ENCODE data around the gene ADAT2.

ADAT2 gene

GRCh38 chr6:143405373-143406154 is 44.9 kb downstream of the ADAT2 start:
- Histone ChIP-seq H3K27ac (no peak overlapping the region), H3K4me3 (ENCODE audit: low read depth, low read length) (no peak overlapping the region), H3K9me3 (ENCODE audit: control insufficient read depth, low read length) (no peaks in the 10 kb centered on the region), H2AFZ (no peak overlapping the region), H3K27me3 (ENCODE audit: control insufficient read depth, insufficient read depth, low read length) (no peaks in the 10 kb centered on the region), H3K4me2 (ENCODE audit: low read length) (no peak overlapping the region), H3K4me1 (no peaks in the 10 kb centered on the region), H3K36me3 (ENCODE audit: control insufficient read depth, insufficient read depth, low read length) (no peaks in the 10 kb centered on the region), H3K79me2 (no peaks in the 10 kb centered on the region), H3K9ac (no peak overlapping the region)
- TF ChIP-seq CTCF (IDR thresholded peaks at IDR 0.05), result no peak

- no peak for TF ChIP-seq CTCF (IDR thresholded peaks at IDR 0.05)
- Histone ChIP-seq H3K4me3 (ENCODE audit: low read depth, low read length) (no peak overlapping the region), H3K9ac (no peak overlapping the region), H2AFZ (no peak overlapping the region), H3K4me1 (no peaks in the 10 kb centered on the region), H3K36me3 (ENCODE audit: control insufficient read depth, insufficient read depth, low read length) (no peaks in the 10 kb centered on the region), H3K79me2 (no peaks in the 10 kb centered on the region), H3K27me3 (ENCODE audit: control insufficient read depth, insufficient read depth, low read length) (no peaks in the 10 kb centered on the region), H3K4me2 (ENCODE audit: low read length) (no peak overlapping the region), H3K9me3 (ENCODE audit: control insufficient read depth, low read length) (no peaks in the 10 kb centered on the region), H3K27ac (no peak overlapping the region)
These were observed 47.7 kb downstream of the ADAT2 start for GRCh38 chr6:143402721-143403336.

DNA sequence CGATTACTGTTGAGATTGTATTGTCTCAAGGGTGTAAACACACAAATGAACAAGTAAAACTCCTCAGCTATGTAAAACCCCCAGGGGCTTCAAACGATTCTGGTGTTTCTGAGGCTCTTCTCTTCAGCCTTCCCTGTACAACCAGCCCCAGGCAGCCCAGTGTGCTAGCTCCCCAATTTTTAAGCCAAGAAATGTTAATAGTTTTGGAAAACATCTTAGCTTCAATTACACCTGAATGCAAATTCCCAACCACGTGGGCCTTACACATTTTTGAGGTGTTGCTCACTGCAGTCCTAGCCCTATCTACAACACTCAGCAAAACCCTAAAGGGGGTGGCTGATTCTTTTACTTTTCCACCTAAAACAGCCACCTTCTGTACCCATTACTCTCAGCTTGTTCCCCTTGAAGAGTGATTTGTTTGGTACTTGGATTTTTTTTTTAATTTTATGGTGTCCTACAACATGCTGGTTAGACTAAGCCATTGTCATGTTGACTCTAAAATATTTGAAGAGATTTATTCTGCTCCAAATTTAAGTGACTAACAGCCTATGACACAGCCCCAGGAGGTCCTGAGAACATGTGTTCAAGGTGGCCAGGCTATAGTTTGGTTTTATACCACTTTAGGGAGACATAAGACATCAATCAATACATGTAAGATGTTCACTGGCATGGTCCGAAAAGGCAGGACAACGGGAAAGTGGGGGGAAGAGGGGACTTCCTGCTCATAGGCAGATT is 48.7 kb downstream of the ADAT2 start:
- no peaks in the 10 kb centered on the region for H3K4me1 ChIP-seq
- no peaks in the 10 kb centered on the region for H3K79me2 ChIP-seq
- no peaks in the 10 kb centered on the region for H3K36me3 ChIP-seq (ENCODE audit: control insufficient read depth, insufficient read depth, low read length)
- H3K27ac ChIP-seq, result no peak overlapping the region
- H3K27me3 ChIP-seq (ENCODE audit: control insufficient read depth, insufficient read depth, low read length), result no peaks in the 10 kb centered on the region
- no peak overlapping the region for H3K4me2 ChIP-seq (ENCODE audit: low read length)
- H2AFZ ChIP-seq, result no peak overlapping the region
- H3K9me3 ChIP-seq (ENCODE audit: control insufficient read depth, low read length), result no peaks in the 10 kb centered on the region
- no peak overlapping the region for H3K4me3 ChIP-seq (ENCODE audit: low read depth, low read length)
- no peak overlapping the region for H3K9ac ChIP-seq
- no peak for TF ChIP-seq CTCF (IDR thresholded peaks at IDR 0.05)

DNA sequence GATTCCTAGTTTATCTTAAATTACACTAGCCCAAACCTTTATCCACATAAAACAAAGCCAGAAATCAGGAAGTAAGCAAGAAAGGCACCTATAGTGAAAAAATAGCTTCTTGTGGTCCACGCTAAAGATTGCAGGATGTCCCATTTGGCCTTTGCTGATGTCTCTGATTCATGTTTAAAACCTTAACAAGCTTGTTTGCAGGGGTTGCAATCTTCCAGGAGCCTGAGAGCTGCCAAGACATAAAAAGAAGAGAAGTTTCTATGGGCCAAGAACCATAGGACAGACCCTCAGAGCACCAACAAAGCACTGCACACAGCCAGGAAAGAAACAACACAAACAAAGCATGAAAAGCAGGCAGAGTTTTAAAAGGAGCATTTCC is 49.4 kb downstream of the ADAT2 start:
- Histone ChIP-seq H3K4me3 (ENCODE audit: low read depth, low read length) (no peak overlapping the region), H3K9ac (no peak overlapping the region), H3K79me2 (no peaks in the 10 kb centered on the region), H3K9me3 (ENCODE audit: control insufficient read depth, low read length) (no peaks in the 10 kb centered on the region), H2AFZ (no peak overlapping the region), H3K27ac (no peak overlapping the region), H3K27me3 (ENCODE audit: control insufficient read depth, insufficient read depth, low read length) (no peaks in the 10 kb centered on the region), H3K4me2 (ENCODE audit: low read length) (no peak overlapping the region), H3K4me1 (no peaks in the 10 kb centered on the region), H3K36me3 (ENCODE audit: control insufficient read depth, insufficient read depth, low read length) (no peaks in the 10 kb centered on the region)
- TF ChIP-seq CTCF (IDR thresholded peaks at IDR 0.05), result no peak
